Muscle of leg (tissue), 9 donors: Measurements from ENCODE around the gene RET. TPM values are rescaled to one million over a fixed set of nuclear protein-coding genes. Genes with fewer than 3 reads are reported as not detected.

Source experiments
- polyA plus RNA-seq, 8 donors: library from polyadenylated mRNA; unstranded; fragments of 120-200 nt; gene quantifications; one replicate each; pipeline versions ENCODE4 v1.2.1 to v1.2.3, GENCODE V29; 2013; ENCODE audit warnings: inconsistent platforms in 1 of 8, low replicate concordance in 1 of 8; ENCODE audit not compliant: insufficient read length in 8 of 8, insufficient read depth in 1 of 8
- total RNA-seq: library from RNA; stranded (reverse); fragments of 120-200 nt; gene quantifications from one replicate; pipeline ENCODE4 v1.2.4, GENCODE V29; 2013

The RET gene
- total and polyA plus RNA-seq, 9 donors = 0.95 to 4.3 (median 1.6) TPM

Other genes starting within 250 kb of the RET start
- 16.2 TPM for gene CSGALNACT2, start 61.4 kb downstream of the RET start, total RNA-seq
- 10 to 100 TPM; 18.8 to 30.8 (median 23.3) TPM for gene CSGALNACT2, start 61.4 kb downstream of the RET start, polyA plus RNA-seq
- 0.27 TPM for gene RASGEF1A, start 190.0 kb downstream of the RET start, total RNA-seq
- gene RASGEF1A, start 190.0 kb downstream of the RET start, polyA plus RNA-seq = under 1 TPM; 0.28 to 0.70 (median 0.37) TPM